GM12801 (cell line): Measurements from ENCODE around the gene SLC41A3.

Experiments used
- CTCF ChIP-seq: IDR thresholded peaks from one replicate; pipeline ENCODE4 v1.5.1; 2011; ENCODE audit warnings: control low read depth; ENCODE audit not compliant: insufficient read length; ENCODE audit errors: extremely low read depth

The SLC41A3 gene

GRCh38 chr3:126129398-126129891, 45.5 kb upstream of the SLC41A3 start:
- TF ChIP-seq CTCF = no peak

DNA sequence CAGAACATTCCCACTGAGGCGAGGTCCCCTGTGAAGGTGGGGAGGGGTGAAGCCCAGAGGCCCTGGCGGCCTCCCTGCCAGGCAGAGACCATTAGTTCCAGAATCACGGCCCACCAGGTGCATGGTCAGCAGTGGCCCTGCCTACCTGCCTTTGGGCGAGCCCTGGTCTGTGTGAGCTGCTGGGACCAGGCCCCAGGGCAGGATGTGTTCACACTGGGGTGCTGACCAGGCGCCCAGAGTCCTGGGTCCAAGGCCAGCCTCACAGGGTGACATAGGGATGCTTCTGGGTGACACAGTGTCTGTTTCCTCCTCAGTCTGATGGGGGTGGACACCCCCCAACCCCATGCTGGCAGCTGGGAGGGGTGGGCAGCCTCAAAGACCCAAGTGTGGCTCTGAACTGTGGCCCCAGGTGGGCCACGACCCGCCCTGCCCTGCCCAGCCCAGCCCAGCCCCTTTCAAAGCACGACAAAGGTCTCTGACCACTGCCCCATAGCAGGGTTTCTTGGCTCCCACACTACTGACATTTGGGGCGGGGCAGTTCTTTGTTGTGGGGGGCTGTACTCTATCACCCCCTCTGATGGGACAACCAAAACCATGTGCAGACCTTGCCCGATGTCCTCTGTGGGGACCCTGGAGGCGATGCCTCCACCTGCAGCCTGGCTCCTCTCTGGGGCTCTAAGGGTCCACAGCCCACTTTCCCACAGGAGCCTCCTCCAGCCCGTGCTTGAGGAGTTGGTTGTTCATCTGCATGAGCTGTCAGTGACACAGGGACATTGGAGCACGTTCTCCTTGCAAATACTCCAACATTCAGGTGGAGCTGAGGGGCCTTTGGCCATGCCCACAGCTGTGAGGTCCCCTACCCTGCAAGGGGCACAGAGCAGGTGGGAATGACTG, 44.8 kb upstream of the SLC41A3 start:
- no peak for TF ChIP-seq CTCF

GRCh38 chr3:126127904-126128303, 44.0 kb upstream of the SLC41A3 start:
- TF ChIP-seq CTCF = no peak

DNA sequence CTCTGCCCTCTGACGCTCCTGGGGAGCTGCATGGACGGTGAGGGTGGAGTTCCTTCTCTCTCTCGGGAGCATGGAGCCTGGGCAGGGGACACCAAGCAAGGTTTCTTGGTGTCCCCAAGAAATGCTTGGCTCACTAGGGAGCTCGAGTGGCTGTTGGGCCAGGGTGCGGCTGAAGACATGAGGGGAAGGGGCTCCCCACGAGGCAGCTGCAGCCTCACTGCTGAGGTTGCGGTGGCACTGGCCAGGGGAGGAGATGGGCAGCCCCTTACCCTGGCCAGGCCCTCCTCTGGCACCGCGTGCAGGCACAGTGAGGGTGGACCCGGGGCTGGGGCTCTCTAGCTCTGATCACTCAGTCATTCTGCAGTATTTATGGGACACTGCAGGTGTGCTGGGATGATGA, 43.5 kb upstream of the SLC41A3 start:
- no peak for TF ChIP-seq CTCF

- TF ChIP-seq CTCF = no peak
Measured at GRCh38 chr3:126126811-126127431, 43.0 kb upstream of the SLC41A3 start.

- no peak for TF ChIP-seq CTCF
Measured at GRCh38 chr3:126126286-126126685, 42.4 kb upstream of the SLC41A3 start.

DNA sequence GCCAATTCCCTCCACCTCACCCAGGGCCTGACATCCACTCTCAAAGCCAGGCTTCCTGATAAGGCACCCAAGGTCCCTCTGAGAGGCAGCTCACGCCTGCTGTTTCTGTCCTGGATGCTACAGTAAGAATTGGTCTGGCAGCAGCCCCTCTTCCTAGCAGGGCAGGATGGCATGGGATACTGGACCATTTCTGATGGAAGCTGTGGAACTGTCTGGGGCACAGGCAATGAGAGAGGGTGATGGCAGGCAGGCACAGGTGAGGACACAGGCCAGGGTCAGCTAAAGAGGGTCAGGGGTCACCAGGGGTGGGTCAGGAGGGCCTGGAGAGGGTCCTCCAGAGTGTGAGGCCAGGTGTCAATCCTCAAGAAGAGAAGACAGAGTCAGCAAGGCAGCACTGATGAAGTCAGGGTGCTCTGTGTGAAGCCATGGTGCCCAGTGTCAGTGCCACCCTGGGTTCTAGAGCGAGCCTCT, 41.9 kb upstream of the SLC41A3 start:
- TF ChIP-seq CTCF = no peak
